Stromal cell of bone marrow (primary cell): ENCODE measurements around the gene TSPAN31.
A peak's percentile ranks its signal among the peaks of the same experiment; 100 is the strongest.

ENCODE experiments used
- DNase-seq: peaks from one replicate; pipeline ENCODE4 v3.0.0-alpha.2; 2012; ENCODE audit warnings: low read depth

TSPAN31 gene

GRCh38 chr12:57735952-57736740, 8.7 kb upstream of the TSPAN31 start:
- DNase-seq: no peak

DNA sequence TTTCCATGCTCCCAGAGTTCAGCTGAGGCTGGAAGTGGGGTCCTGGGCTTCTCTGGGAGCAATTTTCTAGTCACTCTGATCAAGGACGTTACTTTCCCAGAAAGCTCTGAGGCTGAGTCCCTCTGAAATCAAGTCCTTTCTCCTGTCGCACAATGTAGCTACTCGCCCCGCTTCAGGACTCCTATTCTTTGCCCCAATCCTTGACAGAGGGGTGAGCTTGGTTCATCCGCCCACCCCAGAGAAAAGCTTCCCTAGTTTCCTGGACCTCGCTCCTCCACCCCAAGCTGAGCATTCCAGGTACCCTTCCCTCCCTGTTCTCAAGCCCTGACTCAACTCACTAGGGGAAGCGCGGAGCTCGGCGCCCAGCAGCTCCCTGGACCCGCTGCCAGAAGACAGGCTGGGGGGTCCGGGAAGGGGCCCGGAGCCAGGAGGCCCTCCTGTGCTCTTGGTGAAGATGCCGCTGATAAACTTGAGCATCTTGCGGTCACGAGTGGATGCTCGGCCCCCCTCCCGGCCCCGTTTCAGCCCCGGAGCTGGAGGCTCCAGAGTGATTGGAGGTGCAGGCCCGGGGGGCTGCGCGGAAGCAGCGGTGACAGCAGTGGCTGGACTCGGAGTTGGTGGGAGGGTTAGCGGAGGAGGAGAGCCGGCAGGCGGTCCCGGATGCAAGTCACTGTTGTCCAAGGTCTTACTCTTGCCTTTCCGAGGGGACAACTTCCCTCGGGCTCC, 7.9 kb upstream of the TSPAN31 start:
- DNase-seq: no peak

DNA sequence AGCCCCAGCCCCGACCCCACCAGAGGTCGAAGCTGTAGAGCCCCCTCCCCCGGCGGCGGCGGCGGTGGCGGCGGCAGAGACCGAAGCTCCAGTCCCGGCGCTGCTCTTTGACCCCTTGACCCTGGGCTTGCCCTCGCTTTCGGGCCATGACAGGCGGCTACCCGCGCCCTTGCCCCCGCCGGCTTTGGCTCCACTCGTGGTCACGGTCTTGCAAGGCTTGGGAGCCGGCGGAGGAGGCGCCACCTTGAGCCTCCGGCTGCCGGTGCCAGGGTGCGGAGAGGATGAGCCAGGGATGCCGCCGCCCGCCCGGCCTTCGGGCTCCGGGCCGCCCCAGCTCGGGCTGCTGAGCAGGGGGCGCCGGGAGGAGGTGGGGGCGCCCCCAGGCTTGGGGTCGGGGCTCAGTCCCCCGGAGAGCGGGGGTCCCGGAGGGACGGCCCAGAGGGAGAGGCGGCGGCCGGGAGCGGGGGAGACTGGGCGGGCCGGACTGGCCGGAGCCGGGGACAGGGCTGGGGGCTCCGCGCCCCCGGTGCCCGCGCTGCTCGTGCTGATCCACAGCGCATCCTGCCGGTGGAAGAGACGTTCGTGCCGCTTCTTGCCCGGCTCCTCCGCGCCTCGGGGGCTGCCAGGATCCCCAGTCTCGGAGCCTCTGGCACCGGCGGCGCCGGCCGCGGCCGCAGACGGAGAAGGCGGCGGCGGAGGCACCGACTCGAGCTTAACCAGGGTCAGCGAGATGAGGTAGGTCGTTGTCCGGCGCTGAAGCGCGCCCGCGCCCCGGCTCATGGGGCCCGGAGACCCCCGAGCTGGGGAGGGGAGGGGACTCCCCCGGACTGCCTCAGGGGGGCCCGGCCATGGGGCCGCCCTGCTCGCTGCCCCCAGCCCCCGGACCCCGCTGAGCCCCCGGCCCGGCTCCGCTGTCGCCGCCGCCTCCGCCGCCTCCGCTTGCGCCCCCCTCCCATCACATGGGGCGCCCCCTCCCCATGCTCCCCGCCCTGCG, 7.1 kb upstream of the TSPAN31 start:
- DNase-seq: no peak

DNA sequence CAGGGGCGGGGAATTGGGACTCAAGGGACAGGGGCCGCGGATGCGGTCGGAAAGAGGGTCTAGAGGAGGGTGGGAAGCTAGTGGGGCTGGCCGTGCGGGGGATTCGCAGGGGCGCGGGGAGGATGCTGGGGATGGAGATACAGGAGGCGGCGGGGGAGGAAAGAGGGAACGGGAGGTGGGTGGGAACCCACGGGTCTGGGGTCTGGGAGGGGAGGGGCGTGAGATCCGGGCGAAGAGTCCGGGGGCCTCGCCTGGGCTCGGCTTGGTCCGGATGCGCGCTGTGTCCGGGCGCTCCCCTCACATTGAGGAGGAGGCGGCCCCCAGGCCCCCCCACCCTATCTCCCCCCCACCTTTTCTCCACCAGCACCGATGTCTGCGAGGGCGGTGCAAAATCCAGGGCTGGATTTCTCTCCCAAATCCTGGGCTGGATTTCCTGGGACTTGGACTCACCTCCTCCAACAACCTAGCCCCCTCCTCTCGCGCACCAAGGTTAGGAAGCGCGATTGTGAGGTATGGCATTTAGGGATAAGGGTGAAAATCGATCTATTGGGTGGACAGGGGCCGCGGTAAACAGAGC, 6.1 kb upstream of the TSPAN31 start, which contains the start of gene AGAP2:
Gene AGAP2, minus strand, starts transcription at position 82 of the 577 bp plus-strand sequence. CDS start 496 bp downstream, outside the sequence.
- no peak for DNase-seq

GRCh38 chr12:57739387-57739786, 5.5 kb upstream of the TSPAN31 start:
- no peak for DNase-seq

DNA sequence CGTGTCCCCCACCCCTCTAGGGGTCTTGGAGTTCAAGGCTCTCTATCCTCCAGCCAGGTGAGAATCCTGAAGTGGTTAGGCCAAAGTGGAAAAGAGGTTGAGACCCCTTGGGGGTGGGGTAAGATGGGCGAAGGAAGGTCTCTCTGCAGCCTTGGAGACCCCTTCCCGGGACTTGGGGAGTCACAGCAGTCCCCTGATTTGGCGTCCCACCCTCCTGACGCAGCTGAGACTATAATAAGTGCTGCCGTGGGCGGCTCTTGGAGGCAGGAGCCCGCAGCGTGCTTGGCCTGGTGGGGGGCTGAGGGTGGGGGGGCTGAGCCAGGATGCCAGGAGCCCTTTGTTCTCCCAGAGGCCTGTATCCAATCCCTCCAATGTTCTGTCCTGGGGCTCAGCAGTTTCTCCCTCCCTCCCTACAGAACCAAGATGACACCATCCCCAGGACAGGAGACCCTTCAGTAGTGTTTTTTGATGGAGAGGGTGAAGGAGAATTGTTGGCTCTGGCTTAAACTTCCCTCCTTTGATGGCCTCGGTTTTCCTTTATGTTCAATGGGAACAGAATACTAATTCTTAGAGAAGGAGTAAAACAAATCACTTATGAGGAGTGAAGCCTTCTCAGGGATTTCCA, 4.8 kb upstream of the TSPAN31 start:
- DNase-seq: no peak

GRCh38 chr12:57740656-57741412, 4.0 kb upstream of the TSPAN31 start:
- no peak for DNase-seq

GRCh38 chr12:57741413-57741789, 3.4 kb upstream of the TSPAN31 start:
- DNase-seq: no peak

DNA sequence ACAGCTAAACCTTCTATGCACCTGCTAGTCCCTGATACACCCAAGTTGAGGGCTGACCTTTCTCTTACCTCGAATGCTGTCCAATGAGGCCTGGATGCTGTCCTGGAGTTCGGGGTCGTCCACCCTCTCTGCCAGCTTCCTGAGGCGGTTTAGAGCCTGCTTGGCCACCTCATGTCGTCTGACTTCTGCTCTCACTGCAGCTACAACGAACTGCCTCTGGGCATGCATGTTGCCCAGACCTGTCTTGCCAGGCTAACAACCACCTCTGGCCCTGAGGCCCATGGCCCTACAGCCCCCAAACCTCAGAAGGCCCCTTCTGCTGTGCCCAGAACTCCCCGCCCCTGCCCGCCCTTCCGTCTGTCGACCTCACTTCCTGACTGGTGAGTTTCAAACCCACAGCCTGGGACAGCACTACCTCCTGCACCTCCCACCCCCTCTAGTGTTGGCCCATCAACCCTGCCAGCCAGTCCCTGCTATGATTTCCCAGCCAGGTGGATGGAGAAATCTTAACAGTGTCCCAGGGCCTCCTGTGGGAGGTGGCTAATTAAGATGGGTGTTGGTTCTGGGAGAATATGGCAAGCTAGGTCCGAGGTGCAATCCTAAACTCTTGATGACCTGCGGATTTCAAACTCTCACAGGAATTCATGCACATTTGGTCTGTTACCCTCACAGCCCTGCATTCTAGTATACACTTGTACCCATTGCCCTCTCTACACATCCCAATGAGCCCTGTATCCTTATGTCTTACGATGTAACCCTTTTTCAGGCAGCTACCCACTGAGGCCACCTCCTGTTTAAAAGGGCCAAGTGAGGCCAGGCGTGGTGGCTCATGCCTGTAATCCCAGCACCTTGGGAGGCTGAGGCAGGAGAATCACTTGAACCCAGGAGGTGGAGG, 2.7 kb upstream of the TSPAN31 start:
- DNase-seq: no peak

DNA sequence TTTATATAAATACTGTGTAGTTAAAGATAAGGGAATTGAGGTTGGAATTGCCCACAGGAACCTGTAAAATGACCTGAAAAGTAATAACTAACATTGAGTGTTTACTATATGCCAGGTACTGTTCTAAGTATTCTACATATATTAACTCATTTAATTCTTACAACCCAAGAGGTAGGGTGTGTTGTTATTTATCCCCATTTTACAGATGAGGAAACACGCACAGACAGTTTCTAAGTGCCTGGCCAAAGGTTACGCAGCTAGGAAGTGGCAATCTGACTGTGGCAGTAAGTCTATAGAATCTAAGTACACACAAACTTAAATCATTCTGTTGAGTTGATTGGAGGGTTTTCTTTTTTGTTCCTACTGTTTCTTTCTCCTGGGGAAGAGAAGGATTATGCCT, 1.1 kb upstream of the TSPAN31 start:
- no peak for DNase-seq

GRCh38 chr12:57744194-57744776, 554 bp upstream of the TSPAN31 start:
- peak; percentile 79 for DNase-seq

DNA sequence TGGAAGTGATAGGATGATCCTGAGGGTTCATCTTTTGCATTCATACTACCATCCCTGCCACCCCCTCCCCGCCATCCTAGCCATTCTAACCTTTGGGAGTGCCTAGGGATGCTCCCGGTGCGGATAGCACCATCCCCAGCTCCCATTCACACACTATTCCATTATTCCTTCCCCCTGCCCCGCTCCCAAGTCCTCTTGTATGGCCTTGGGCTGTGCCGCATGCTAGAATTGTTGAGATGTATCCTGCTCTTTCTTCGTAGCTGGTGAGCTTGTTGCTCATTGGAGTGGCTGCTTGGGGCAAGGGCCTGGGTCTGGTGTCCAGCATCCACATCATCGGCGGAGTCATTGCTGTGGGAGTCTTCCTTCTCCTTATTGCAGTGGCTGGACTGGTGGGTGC, 644 bp downstream of the TSPAN31 start:
- no peak for DNase-seq

- no peak for DNase-seq
Measured at GRCh38 chr12:57746025-57746424, 1.2 kb downstream of the TSPAN31 start.

DNA sequence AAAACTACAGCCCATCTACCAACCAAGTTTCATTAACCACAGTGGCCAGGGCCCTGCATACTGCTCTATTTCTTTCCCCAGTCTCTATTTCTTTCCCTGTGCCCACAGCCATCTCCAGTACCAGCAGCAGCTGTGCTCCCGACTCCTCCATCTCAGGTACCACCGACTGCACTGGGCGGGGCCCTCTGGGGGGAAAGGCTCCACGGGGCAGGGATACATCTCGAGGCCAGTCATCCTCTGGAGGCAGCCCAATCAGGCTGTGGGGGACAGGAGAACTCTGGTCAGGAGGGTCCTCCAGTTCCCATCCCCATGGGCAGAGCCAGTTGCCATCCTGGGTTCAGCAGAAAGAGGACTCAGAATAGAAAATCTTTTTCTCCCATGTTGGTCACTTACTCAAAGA, 4.2 kb downstream of the TSPAN31 start:
- DNase-seq: no peak

DNA sequence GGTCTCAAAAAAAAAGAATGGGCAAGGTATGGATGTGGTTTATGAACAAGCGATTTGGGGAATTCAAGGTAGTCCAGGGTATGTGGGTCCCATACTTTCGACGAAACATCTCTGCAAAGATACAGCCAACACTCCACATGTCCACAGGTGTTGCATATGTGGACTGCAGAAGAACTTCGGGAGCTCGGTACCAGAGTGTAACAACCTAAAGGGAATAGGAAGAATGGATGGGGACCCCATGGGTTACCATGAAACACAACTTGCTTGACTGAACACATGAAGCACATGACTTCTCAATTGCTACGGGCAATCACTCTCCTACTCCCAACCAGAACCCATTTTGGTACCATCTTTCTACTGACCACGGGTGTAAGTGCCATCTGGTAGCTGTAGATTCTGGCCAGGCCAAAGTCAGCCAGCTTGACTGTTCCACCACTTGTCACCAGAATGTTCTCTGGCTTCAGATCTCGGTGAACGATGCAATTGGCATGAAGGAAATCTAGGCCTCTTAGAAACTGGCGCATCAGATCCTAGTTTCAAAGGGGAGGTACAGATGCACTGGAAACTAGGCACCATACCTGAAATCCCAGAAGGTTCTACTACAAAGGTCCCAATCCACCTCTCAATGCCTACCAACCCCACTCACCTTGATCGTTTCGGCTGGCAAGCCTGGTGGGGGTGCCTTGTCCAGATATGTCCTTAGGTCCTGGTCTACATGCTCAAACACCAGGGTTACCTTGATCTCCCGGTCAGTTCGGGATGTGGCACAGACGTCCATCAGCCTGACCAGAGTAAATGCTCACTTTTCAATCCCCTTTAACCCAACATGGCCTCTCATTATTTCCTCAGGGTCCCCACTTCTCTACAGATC, 6.0 kb downstream of the TSPAN31 start:
- no peak for DNase-seq

- no peak for DNase-seq
Measured at GRCh38 chr12:57751432-57751787, 6.6 kb downstream of the TSPAN31 start.

- DNase-seq: peak; percentile 99
Measured at GRCh38 chr12:57751788-57752667, 7.2 kb downstream of the TSPAN31 start, which contains the start of gene CDK4. CDK4 (minus strand) TSS chr12:57752310; CDS start chr12:57751717, 593 bp downstream.
